DMS79 (cell line): ENCODE results near the gene TRIOBP.

ENCODE experiments used
- DNase-seq: peaks from one replicate; lab custom pipeline; 2025; lab: John Stamatoyannopoulos, UW

TRIOBP gene

GRCh38 chr22:37751449-37752188, 54.8 kb downstream of the TRIOBP start:
- DNase-seq = no peak

- no peak for DNase-seq
These were observed 55.6 kb downstream of the TRIOBP start for GRCh38 chr22:37752189-37753087.

- DNase-seq = no peak
These were observed 56.9 kb downstream of the TRIOBP start for GRCh38 chr22:37753746-37754145.

- no peak for DNase-seq
These were observed 60.8 kb downstream of the TRIOBP start for GRCh38 chr22:37757663-37758062.

- DNase-seq = no peak
These were observed 61.8 kb downstream of the TRIOBP start for GRCh38 chr22:37758694-37759093.

GRCh38 chr22:37759281-37759680, 62.4 kb downstream of the TRIOBP start:
- DNase-seq = no peak

- DNase-seq = no peak
These were observed 63.3 kb downstream of the TRIOBP start for GRCh38 chr22:37760152-37760551.

GRCh38 chr22:37762389-37762836, 65.6 kb downstream of the TRIOBP start:
- DNase-seq = no peak

- DNase-seq = no peak
These were observed 66.2 kb downstream of the TRIOBP start for GRCh38 chr22:37763012-37763411.

- no peak for DNase-seq
These were observed 66.8 kb downstream of the TRIOBP start for GRCh38 chr22:37763652-37764051.

- DNase-seq = no peak
These were observed 67.8 kb downstream of the TRIOBP start for GRCh38 chr22:37764622-37765021.

GRCh38 chr22:37765498-37765897, 68.7 kb downstream of the TRIOBP start:
- DNase-seq = no peak

GRCh38 chr22:37765953-37766576, 69.2 kb downstream of the TRIOBP start:
- DNase-seq = no peak

GRCh38 chr22:37768273-37768672, 71.4 kb downstream of the TRIOBP start:
- DNase-seq = no peak

GRCh38 chr22:37769056-37769455, 72.2 kb downstream of the TRIOBP start:
- no peak for DNase-seq

GRCh38 chr22:37771081-37771480, 74.2 kb downstream of the TRIOBP start:
- no peak for DNase-seq

- DNase-seq = no peak
These were observed 75.0 kb downstream of the TRIOBP start for GRCh38 chr22:37771702-37772427.

- DNase-seq = no peak
These were observed 77.9 kb downstream of the TRIOBP start for GRCh38 chr22:37774728-37775127.

GRCh38 chr22:37775785-37776638, 79.2 kb downstream of the TRIOBP start:
- no peak for DNase-seq

- no peak for DNase-seq
These were observed 79.8 kb downstream of the TRIOBP start for GRCh38 chr22:37776639-37777005.

- DNase-seq = peak; percentile 28
These were observed 80.4 kb downstream of the TRIOBP start for GRCh38 chr22:37777122-37777687.
